Neural progenitor cell (in vitro differentiated cells): ENCODE data around the gene PCSK4. TPM values are rescaled to one million over a fixed set of nuclear protein-coding genes. Genes with fewer than 3 reads are reported as not detected.

Source experiments
- DNase-seq: peaks from one replicate; pipeline ENCODE4 v3.0.0-alpha.2; 2016; ENCODE audit warnings: low spot score
- H2AFZ ChIP-seq: fragments of 200-600 bp; sonication (generic); replicated peaks from 2 replicates; pipeline ENCODE4 v1.6.1; 2016; ENCODE audit warnings: antibody characterized with exemption
- H3F3A ChIP-seq: fragments of 200-600 bp; sonication (generic); 2 replicates; pipeline ENCODE4 v1.6.1; 2016; ENCODE audit warnings: antibody characterized with exemption, low read depth
- H3K27ac ChIP-seq: fragments of 200-600 bp; sonication (generic); 2 replicates; pipeline ENCODE4 v1.5.1; 2016; ENCODE audit warnings: mild to moderate bottlenecking
- H3K27me3 ChIP-seq: fragments of 200-600 bp; sonication (generic); 2 replicates; pipeline ENCODE4 v1.6.1; 2016; ENCODE audit warnings: mild to moderate bottlenecking, moderate library complexity
- H3K36me3 ChIP-seq: fragments of 200-600 bp; sonication (generic); 2 replicates; pipeline ENCODE4 v1.5.1; 2016
- H3K4me1 ChIP-seq: fragments of 200-600 bp; sonication (generic); 2 replicates; pipeline ENCODE4 v1.6.1; 2016; ENCODE audit warnings: mixed run types
- H3K4me2 ChIP-seq: fragments of 200-600 bp; sonication (generic); 2 replicates; pipeline ENCODE4 v1.6.1; 2016
- H3K4me3 ChIP-seq: fragments of 200-600 bp; sonication (generic); 2 replicates; pipeline ENCODE4 v1.5.1; 2016
- H3K79me2 ChIP-seq: fragments of 200-600 bp; sonication (generic); 2 replicates; pipeline ENCODE4 v1.6.1; 2016; ENCODE audit warnings: low read depth
- H3K9ac ChIP-seq: fragments of 200-600 bp; sonication (generic); 2 replicates; pipeline ENCODE4 v1.6.1; 2016
- H3K9me3 ChIP-seq: fragments of 200-600 bp; sonication (generic); 2 replicates; pipeline ENCODE4 v1.5.1; 2016; ENCODE audit warnings: low read depth
- H4K20me1 ChIP-seq: fragments of 200-600 bp; sonication (generic); 2 replicates; pipeline ENCODE4 v1.6.1; 2016; ENCODE audit warnings: low read depth
- H3K27ac Mint-ChIP-seq: 3 replicates; pipeline ENCODE4 v1.8.0; 2021; ENCODE audit warnings: mixed read lengths
- H3K27me3 Mint-ChIP-seq: 2 replicates; pipeline ENCODE4 v1.8.0; 2022; ENCODE audit warnings: low read depth, mild to moderate bottlenecking, inconsistent platforms, moderate library complexity, mixed read lengths; ENCODE audit not compliant: insufficient read depth
- H3K36me3 Mint-ChIP-seq: 3 replicates; pipeline ENCODE4 v1.8.0; 2021; ENCODE audit warnings: mixed read lengths
- H3K4me1 Mint-ChIP-seq: 3 replicates; pipeline ENCODE4 v1.8.0; 2021; ENCODE audit warnings: mixed read lengths
- H3K4me3 Mint-ChIP-seq: 3 replicates; pipeline ENCODE4 v1.8.0; 2021; ENCODE audit warnings: mild to moderate bottlenecking, moderate library complexity, mixed read lengths
- H3K9me3 Mint-ChIP-seq: 3 replicates; pipeline ENCODE4 v1.8.0; 2020; ENCODE audit warnings: mixed read lengths
- EZH2 ChIP-seq: fragments of 200-600 bp; sonication (generic); IDR thresholded peaks from 2 replicates; pipeline ENCODE4 v1.6.1; 2017; ENCODE audit warnings: antibody characterized with exemption, mild to moderate bottlenecking, moderate library complexity
- EZH2phosphoT487 ChIP-seq: fragments of 200-600 bp; sonication (generic); IDR thresholded peaks from 2 replicates; pipeline ENCODE4 v1.6.1; 2017; ENCODE audit warnings: antibody characterized with exemption
- total RNA-seq: library from RNA; depleted of rRNA; stranded (reverse); fragments of >200 nt; gene quantifications from 2 replicates; pipeline ENCODE4 v1.2.3, GENCODE V29; 2015; ENCODE audit warnings: low replicate concordance
- TF ChIP-seq, protein P1 (sequence below): fragments of 200-600 bp; sonication (generic); IDR thresholded peaks from 2 replicates; pipeline ENCODE4 v1.5.1; 2017; ENCODE audit warnings: antibody characterized with exemption, mild to moderate bottlenecking

The PCSK4 gene
- total RNA-seq, 1 donor from 2014 or later = 3.6 TPM

DNA sequence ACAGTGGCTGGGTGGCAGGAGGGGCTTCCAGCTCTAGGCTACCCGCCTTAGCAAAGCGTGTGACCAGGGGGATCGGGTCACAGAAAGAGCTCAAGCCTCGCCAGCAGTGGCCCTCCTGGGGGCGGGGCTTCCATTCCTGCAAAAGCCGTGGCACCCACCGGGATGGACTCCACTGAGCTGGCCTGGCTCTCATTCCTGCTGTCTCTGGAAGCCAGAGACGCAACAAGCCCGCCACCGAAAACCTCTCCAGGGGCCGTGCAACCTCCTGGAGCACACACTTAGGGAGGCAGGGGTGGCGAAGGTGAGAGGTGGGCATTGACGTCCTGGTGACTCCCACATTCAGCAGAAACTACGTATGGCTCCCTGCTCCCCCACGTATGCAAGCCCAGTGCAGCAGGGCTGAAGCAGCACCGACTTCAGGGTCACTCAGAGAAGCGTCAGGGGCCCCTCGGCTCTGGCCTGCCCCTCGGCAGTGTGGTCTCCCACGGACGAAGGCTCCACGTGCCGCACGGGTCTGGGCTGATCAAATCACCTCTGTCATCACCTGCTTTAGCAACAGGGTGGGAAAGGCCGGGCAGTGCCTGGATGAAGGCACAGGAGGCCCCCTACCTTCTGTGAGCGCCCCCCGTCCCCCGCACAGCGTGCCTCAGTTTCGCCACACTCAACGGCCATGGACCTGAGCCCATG lies 14.3 kb downstream of the PCSK4 start:
- H3K9ac ChIP-seq = no peak overlapping the region
- Mint-ChIP-seq H3K4me1 (peaks cover 11% of the 10 kb centered on the region), H3K27me3 (peaks cover 12% of the 10 kb centered on the region), H3K9me3 (no peaks in the 10 kb centered on the region), H3K27ac (no peak overlapping the region), H3K36me3 (peaks cover 2% of the 10 kb centered on the region), H3K4me3 (no peak overlapping the region)
- H3K4me2 ChIP-seq = no peak overlapping the region
- H3K27ac ChIP-seq = no peak overlapping the region
- H3K79me2 ChIP-seq = peaks cover 29% of the 10 kb centered on the region
- no peaks in the 10 kb centered on the region for H3K9me3 ChIP-seq
- H3K36me3 ChIP-seq = no peaks in the 10 kb centered on the region
- peaks cover 80% of the 10 kb centered on the region for H4K20me1 ChIP-seq
- no peak overlapping the region for H2AFZ ChIP-seq
- no peak for TF ChIP-seq EZH2phosphoT487
- TF ChIP-seq, protein P1, sequence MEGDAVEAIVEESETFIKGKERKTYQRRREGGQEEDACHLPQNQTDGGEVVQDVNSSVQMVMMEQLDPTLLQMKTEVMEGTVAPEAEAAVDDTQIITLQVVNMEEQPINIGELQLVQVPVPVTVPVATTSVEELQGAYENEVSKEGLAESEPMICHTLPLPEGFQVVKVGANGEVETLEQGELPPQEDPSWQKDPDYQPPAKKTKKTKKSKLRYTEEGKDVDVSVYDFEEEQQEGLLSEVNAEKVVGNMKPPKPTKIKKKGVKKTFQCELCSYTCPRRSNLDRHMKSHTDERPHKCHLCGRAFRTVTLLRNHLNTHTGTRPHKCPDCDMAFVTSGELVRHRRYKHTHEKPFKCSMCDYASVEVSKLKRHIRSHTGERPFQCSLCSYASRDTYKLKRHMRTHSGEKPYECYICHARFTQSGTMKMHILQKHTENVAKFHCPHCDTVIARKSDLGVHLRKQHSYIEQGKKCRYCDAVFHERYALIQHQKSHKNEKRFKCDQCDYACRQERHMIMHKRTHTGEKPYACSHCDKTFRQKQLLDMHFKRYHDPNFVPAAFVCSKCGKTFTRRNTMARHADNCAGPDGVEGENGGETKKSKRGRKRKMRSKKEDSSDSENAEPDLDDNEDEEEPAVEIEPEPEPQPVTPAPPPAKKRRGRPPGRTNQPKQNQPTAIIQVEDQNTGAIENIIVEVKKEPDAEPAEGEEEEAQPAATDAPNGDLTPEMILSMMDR = no peak
- peaks cover 22% of the 10 kb centered on the region for H3K4me1 ChIP-seq
- no peak overlapping the region for H3K4me3 ChIP-seq
- peaks cover 22% of the 10 kb centered on the region for H3F3A ChIP-seq
- H3K27me3 ChIP-seq = peaks cover 34% of the 10 kb centered on the region
- no peak for DNase-seq

- H3K27ac ChIP-seq = no peak overlapping the region
- H4K20me1 ChIP-seq = peaks cover 90% of the 10 kb centered on the region
- H3K36me3 ChIP-seq = no peaks in the 10 kb centered on the region
- no peak overlapping the region for H3K9ac ChIP-seq
- peaks cover 27% of the 10 kb centered on the region for H3F3A ChIP-seq
- Mint-ChIP-seq H3K4me1 (peaks cover 11% of the 10 kb centered on the region), H3K9me3 (no peaks in the 10 kb centered on the region), H3K27me3 (peaks cover 16% of the 10 kb centered on the region), H3K4me3 (peak overlapping the region; percentile 30), H3K27ac (no peak overlapping the region), H3K36me3 (peaks cover 2% of the 10 kb centered on the region)
- H2AFZ ChIP-seq = no peak overlapping the region
- DNase-seq = no peak
- peaks cover 29% of the 10 kb centered on the region for H3K79me2 ChIP-seq
- no peak overlapping the region for H3K4me2 ChIP-seq
- TF ChIP-seq, protein P1 = no peak
- TF ChIP-seq EZH2 = no peak
- TF ChIP-seq EZH2phosphoT487 = no peak
- H3K4me1 ChIP-seq = peaks cover 31% of the 10 kb centered on the region
- H3K9me3 ChIP-seq = no peaks in the 10 kb centered on the region
- no peak overlapping the region for H3K4me3 ChIP-seq
- H3K27me3 ChIP-seq = peaks cover 44% of the 10 kb centered on the region
These were observed 15.3 kb downstream of the PCSK4 start for GRCh38 chr19:1474765-1475351.

- Histone ChIP-seq H3K9ac (no peak overlapping the region), H3K27me3 (peaks cover 51% of the 10 kb centered on the region), H3K9me3 (no peaks in the 10 kb centered on the region), H2AFZ (no peak overlapping the region), H3K27ac (no peak overlapping the region), H3K4me3 (no peak overlapping the region), H3K79me2 (peaks cover 29% of the 10 kb centered on the region), H3K36me3 (no peaks in the 10 kb centered on the region), H4K20me1 (peaks cover 94% of the 10 kb centered on the region), H3F3A (peaks cover 24% of the 10 kb centered on the region), H3K4me2 (no peak overlapping the region), H3K4me1 (peaks cover 34% of the 10 kb centered on the region)
- no peak for DNase-seq
- H3K4me3 Mint-ChIP-seq = no peak overlapping the region
- peaks cover 16% of the 10 kb centered on the region for H3K27me3 Mint-ChIP-seq
- peaks cover 8% of the 10 kb centered on the region for H3K4me1 Mint-ChIP-seq
- H3K36me3 Mint-ChIP-seq = peaks cover 2% of the 10 kb centered on the region
- TF ChIP-seq EZH2phosphoT487 = no peak
- H3K9me3 Mint-ChIP-seq = no peaks in the 10 kb centered on the region
- no peak overlapping the region for H3K27ac Mint-ChIP-seq
These were observed 16.0 kb downstream of the PCSK4 start for GRCh38 chr19:1474011-1474764.
